Fibroblast of pulmonary artery (primary cell): ENCODE measurements around the gene C4BPA.

Experiments
- DNase-seq: peaks from one replicate; pipeline ENCODE4 v3.0.0-alpha.2; 2010; ENCODE audit warnings: low read depth
- H3K4me3 ChIP-seq: replicated peaks from 2 replicates; pipeline ENCODE4 v1.5.1; 2011; ENCODE audit warnings: low read depth, mild to moderate bottlenecking, control low read depth, low read length, moderate library complexity
- TF ChIP-seq, protein P1 (sequence below): IDR thresholded peaks from 2 replicates; pipeline ENCODE4 v1.5.1; 2011; ENCODE audit warnings: mild to moderate bottlenecking, control low read depth, low read length, inconsistent platforms; ENCODE audit errors: missing control alignments

C4BPA gene

DNA sequence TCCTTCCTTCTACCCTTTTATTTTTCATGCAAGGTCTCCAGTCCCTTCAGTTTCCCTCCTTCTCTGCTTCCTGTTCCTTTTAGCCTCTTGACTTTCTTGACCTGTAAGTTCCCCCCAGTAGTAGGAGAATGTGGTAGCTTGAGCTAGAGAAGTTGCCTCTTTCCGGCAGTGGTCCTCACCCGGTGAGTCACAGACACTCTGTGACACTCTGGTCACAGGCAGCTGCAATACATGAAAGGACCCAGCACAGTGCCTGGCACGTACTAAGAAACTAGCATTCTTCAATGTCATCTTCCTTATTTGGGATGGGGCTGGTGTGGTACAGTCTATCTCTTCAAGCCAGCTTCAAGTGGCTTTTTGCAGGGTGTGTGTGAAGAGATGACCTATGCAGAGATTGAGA lies 35.0 kb upstream of the C4BPA start:
- no peak overlapping the region for H3K4me3 ChIP-seq
- TF ChIP-seq, protein P1, sequence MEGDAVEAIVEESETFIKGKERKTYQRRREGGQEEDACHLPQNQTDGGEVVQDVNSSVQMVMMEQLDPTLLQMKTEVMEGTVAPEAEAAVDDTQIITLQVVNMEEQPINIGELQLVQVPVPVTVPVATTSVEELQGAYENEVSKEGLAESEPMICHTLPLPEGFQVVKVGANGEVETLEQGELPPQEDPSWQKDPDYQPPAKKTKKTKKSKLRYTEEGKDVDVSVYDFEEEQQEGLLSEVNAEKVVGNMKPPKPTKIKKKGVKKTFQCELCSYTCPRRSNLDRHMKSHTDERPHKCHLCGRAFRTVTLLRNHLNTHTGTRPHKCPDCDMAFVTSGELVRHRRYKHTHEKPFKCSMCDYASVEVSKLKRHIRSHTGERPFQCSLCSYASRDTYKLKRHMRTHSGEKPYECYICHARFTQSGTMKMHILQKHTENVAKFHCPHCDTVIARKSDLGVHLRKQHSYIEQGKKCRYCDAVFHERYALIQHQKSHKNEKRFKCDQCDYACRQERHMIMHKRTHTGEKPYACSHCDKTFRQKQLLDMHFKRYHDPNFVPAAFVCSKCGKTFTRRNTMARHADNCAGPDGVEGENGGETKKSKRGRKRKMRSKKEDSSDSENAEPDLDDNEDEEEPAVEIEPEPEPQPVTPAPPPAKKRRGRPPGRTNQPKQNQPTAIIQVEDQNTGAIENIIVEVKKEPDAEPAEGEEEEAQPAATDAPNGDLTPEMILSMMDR: no peak
- DNase-seq: no peak

GRCh38 chr1:207069858-207070506 lies 34.1 kb upstream of the C4BPA start:
- TF ChIP-seq, protein P1: no peak
- no peak for DNase-seq
- H3K4me3 ChIP-seq: no peak overlapping the region

- no peak overlapping the region for H3K4me3 ChIP-seq
- DNase-seq: no peak
Measured at GRCh38 chr1:207070811-207071210, 33.2 kb upstream of the C4BPA start.

GRCh38 chr1:207071426-207071825 lies 32.6 kb upstream of the C4BPA start:
- H3K4me3 ChIP-seq: no peak overlapping the region
- TF ChIP-seq, protein P1: no peak
- no peak for DNase-seq

More at GRCh38 chr1:207070811-207071210, 33.2 kb upstream of the C4BPA start:
- TF ChIP-seq, protein P1: no peak

DNA sequence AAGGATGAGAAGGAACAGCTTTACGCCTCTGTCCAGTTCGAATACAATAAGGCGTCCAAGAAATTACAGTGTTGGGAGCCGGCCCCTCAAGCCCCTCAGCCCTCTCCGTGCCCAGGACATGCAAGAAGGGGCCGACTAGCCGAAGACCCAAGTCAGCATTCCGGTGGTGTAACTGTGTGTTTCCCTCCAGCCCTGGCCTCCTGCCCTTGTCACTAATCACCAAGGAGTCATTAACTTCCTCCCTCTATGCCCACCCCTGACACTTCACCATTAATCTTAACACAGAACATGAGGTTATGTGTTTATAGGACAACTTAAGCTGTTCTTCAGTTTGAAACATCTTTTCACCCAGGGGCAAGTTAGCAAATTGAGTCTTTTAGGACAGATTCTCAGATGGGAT lies 31.8 kb upstream of the C4BPA start:
- TF ChIP-seq, protein P1: no peak
- no peak for DNase-seq
- H3K4me3 ChIP-seq: no peak overlapping the region

DNA sequence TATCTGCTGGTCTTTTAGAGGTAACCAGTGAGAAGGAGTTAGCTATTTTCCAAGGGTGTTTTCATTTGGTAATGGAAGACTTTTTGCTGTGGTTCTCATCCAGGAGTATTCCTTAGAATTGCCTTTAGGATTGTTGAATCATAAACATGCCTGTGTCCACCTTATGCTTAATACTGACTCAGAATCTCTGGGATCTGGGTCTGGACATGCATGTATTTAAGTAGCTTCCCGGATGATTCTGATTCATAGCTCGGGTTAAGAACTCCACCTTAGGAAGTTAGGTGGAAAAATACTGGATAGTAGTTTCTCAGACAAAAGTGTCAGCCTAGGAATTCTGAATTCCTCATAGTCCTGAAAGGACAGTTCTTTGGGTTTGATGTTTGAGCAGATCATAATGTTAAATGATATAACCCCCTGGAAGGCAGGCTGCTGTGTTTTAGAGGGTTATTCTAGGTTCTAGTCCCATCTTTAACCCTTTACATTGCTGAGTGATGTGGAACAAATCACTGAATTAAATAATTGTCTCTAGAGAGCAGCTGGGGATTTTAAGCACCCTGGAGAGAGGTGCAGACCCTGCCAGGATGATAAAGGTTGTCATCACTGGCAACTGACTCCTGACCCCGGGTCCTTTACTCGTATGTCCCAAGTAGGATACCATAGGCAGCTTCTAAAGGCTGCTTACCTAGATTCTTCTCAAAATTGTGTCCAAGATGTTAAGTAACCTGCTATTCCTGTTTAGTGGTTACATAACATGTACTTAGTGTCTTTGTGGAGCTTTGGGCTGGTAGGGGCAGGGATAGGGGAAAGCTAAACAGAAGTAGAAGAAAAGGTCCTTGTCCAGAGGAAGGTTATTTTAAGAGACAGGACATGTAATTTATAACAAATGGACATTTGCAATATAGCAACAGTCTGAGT lies 29.9 kb upstream of the C4BPA start:
- DNase-seq: no peak
- TF ChIP-seq, protein P1: no peak
- no peak overlapping the region for H3K4me3 ChIP-seq
